ENCODE data around the gene GAS7.

Gene GAS7

DNA sequence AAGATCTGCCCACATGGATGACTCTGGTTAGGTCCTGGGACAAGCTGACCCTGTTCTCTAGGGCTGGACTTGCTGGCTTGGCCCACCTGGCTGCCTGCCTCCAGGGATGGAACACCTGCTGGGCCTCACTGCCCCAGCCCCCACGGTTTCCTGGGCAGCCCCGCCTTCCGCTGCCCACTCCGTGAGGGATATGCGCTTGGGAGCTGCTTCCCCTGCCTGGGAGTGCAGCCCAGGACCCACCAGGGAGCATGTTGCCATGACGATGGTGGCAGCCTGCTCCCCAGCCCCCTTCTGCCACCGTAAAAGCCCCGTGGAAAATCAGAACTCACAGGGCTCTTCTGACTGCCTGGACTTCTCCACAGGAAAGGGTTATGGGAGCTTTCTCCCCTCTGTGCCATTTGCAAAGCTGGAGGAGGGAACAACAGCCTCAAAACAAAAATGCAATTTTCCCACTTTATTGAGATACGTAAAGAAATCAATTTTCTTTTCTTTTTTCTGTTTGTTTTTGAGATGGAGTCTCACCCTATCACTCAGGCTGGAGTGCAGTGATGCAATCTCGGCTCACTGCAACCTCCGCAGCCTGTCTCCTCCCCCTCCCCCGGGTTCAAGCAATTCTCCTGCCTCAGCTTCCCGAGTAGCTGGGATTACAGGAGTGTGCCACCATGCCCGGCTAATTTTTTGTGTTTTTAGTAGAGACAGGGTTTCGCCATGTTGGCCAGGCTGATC lies 18.0 kb upstream of the GAS7 start:
- no peak for DNase-seq (ENCODE audit: low read depth)
- H3K4me3 ChIP-seq (ENCODE audit: low read length), result no peak overlapping the region
- TF ChIP-seq, protein P1, sequence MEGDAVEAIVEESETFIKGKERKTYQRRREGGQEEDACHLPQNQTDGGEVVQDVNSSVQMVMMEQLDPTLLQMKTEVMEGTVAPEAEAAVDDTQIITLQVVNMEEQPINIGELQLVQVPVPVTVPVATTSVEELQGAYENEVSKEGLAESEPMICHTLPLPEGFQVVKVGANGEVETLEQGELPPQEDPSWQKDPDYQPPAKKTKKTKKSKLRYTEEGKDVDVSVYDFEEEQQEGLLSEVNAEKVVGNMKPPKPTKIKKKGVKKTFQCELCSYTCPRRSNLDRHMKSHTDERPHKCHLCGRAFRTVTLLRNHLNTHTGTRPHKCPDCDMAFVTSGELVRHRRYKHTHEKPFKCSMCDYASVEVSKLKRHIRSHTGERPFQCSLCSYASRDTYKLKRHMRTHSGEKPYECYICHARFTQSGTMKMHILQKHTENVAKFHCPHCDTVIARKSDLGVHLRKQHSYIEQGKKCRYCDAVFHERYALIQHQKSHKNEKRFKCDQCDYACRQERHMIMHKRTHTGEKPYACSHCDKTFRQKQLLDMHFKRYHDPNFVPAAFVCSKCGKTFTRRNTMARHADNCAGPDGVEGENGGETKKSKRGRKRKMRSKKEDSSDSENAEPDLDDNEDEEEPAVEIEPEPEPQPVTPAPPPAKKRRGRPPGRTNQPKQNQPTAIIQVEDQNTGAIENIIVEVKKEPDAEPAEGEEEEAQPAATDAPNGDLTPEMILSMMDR (conservative IDR thresholded peaks at IDR 0.05; ENCODE audit: low read length), result no peak

DNA sequence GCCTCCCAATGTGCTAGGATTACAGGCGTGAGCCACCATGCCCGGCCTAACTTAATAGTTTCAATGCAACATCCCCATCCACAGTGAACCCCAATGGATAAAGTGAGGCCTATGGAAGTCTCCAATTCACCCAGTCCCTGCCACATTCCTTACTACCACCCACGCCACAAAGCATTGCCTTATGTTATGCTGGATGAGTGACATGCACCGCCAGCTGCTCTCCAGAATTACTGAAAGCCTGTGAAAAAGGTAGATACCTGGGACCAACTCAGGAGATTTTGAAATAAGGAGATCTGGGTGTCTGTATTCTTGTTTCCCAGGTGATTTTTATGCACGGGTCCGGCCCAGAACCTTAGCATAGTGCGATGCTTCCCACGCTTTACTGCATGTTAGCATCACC lies 16.9 kb upstream of the GAS7 start:
- DNase-seq (ENCODE audit: low read depth), result no peak
- no peak overlapping the region for H3K4me3 ChIP-seq (ENCODE audit: low read length)
- TF ChIP-seq, protein P1 (conservative IDR thresholded peaks at IDR 0.05; ENCODE audit: low read length), result no peak

DNA sequence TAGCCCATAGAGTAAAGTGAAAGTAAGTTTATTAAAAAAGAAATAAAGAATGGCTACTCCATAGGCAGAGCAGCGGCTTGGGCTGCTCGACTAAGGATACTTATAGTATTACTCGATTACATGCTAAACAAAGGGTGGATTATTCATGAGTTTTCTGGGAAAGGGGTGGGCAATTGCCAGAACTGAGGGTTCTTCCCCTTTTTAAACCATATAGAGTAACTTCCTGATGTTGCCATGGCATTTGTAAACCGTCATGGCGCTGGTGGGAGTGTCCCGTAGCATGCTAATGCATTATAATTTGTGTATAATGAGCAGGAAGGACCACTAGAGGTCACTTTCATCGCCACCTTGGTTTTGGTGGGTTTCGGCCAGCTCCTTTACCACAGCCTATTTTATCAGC lies 13.3 kb upstream of the GAS7 start:
- no peak for DNase-seq (ENCODE audit: low read depth)
- TF ChIP-seq, protein P1 (conservative IDR thresholded peaks at IDR 0.05; ENCODE audit: low read length), result no peak
- H3K4me3 ChIP-seq (ENCODE audit: low read length), result no peak overlapping the region

DNA sequence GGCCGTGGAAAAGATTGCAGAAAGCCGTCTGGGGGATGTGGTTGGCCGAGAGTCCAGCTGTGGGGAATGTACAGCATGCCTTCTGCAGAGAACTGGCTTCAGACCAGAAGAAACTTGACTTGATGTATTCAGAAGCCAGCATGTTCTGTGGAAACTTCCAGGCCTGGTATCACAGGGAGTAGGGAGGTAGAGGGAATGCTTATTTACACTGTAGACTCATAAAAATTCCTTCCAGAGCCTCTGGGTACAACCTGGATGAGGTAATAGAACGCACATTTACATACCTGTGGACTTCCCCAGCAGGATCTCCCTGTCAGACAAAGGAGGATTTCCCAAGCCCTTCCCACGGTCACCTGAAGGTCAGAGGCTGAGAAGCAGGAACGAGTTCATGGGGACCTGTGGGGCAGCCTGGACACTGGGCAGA lies 11.8 kb upstream of the GAS7 start:
- TF ChIP-seq, protein P1 (conservative IDR thresholded peaks at IDR 0.05; ENCODE audit: low read length), result no peak
- no peak overlapping the region for H3K4me3 ChIP-seq (ENCODE audit: low read length)
- DNase-seq (ENCODE audit: low read depth), result peak; percentile 78

DNA sequence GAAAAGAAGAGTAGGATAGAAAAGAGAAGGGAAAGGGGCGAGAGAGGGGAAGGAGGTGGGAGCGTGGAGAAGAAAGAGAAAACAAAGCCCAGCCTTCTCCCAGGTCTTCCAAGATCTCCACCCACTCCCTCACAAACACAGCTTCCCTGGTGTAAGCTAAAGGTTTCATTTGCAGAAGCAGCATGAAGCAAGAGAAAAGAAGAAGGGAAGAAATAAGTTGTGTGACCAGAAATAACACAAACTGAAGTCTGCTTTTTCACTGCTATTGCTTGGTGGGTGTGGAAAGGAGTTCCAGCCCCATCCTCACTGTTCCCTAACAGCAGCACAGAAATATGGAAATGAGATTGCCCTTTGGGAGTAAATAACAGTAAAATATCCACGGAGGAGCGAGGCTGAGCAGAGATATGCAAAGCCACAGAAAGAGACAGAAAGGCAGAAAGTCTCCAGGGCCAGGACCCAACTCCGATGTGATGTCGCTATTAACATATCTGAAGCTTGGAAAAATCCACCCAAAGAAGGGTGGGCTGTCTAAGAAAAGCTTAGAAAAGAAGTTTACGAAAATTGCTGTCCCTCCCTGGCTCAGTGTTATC lies 10.3 kb upstream of the GAS7 start:
- H3K4me3 ChIP-seq (ENCODE audit: low read length), result no peak overlapping the region
- TF ChIP-seq, protein P1 (conservative IDR thresholded peaks at IDR 0.05; ENCODE audit: low read length), result no peak
- no peak for DNase-seq (ENCODE audit: low read depth)

DNA sequence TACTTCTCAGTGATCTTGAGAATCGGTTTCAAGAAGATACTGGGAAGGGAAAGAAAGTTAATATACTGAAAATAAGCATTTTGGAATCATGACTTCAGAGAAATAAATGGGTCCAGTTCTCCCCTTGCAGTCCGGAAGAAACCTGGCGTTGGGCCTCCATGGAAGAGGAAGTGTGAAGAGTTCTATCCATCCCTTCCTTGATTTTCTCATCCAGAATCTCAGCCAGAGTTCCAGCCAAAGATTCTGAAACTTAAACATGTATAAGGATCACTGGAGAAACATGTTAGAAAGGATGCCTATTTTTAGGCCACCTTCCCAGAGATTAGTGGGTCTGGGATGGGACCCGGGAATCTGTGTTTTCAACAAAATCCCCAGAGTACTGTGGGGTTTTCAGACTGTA lies 8.7 kb upstream of the GAS7 start:
- DNase-seq (ENCODE audit: low read depth), result no peak
- no peak overlapping the region for H3K4me3 ChIP-seq (ENCODE audit: low read length)
- TF ChIP-seq, protein P1 (conservative IDR thresholded peaks at IDR 0.05; ENCODE audit: low read length), result no peak

DNA sequence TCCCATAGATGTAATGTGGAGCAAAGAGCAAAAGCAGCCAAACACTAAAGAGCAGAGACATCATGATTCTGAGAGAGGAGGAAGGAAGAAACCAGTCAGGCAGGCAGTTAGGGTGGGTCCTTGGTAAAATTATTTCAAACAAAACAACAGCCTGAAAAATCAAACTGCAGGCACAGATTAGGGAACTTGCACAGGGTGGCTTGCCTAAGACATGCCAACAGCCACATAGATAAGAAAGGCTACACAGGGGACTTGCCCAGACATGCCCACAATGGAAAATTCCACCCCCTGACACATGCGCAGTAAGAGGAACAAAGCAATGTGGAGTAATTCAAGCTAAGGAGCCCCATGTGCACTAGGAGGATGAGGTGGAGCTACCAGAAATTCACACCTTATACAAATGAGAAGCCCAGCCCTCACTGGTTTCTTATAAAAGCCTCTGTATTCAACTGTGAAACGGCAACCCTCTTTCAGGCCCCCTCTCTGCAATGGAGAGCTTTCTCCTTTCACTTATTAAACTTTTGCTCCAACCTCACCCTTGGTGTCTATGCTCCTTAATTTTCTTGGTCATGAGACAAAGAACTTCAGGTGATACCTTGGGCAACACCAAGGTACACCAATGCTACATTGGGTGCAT lies 7.3 kb upstream of the GAS7 start:
- TF ChIP-seq, protein P1 (conservative IDR thresholded peaks at IDR 0.05; ENCODE audit: low read length), result no peak
- H3K4me3 ChIP-seq (ENCODE audit: low read length), result no peak overlapping the region
- no peak for DNase-seq (ENCODE audit: low read depth)

Data from AG10803 (cell line).